A549 (cell line): ENCODE data around the gene DNAJB6.

Experiments
- BCL3 ChIP-seq: fragments of >200 bp; sonication (Bioruptor Twin); formaldehyde crosslinking; IDR thresholded peaks from 3 replicates; pipeline ENCODE4 v1.6.1; 2016
- CBX8 ChIP-seq: fragments of 200-600 bp; sonication (generic); IDR thresholded peaks from 2 replicates; pipeline ENCODE4 v1.6.1; 2016
- POLR2A ChIP-seq: IDR thresholded peaks from 2 replicates; pipeline ENCODE4 v1.6.1; 2012; ENCODE audit warnings: mild to moderate bottlenecking, low read length
- POLR2AphosphoS2 ChIP-seq: conservative IDR thresholded peaks from 2 replicates; pipeline ENCODE4 v1.6.1; 2012; ENCODE audit warnings: low read length, improper control_type of control experiment, inconsistent platforms
- RAD21 ChIP-seq, 2 experiments: fragments of >200 bp in 1 of 2; sonication (Bioruptor Twin) in 1 of 2; formaldehyde crosslinking in 1 of 2; IDR thresholded peaks in 1 of 2; conservative IDR thresholded peaks in 1 of 2; 2 replicates in 1 of 2; 3 replicates in 1 of 2; pipeline ENCODE4 v1.6.1; 2012 to 2018; ENCODE audit warnings: inconsistent platforms in 1 of 2
- RCOR1 ChIP-seq: fragments of 150-350 bp; IDR thresholded peaks from 2 replicates; pipeline ENCODE4 v1.6.1; 2014; ENCODE audit warnings: antibody characterized with exemption, low read length, low read depth
- SMC3 ChIP-seq: fragments of >200 bp; sonication (Bioruptor Twin); formaldehyde crosslinking; IDR thresholded peaks from 3 replicates; pipeline ENCODE4 v1.6.1; 2018; ENCODE audit warnings: inconsistent platforms
- TF ChIP-seq, protein P1 (sequence below): fragments of >200 bp; sonication (Bioruptor Twin); formaldehyde crosslinking; IDR thresholded peaks from 3 replicates; pipeline ENCODE4 v1.5.1; 2016

DNA sequence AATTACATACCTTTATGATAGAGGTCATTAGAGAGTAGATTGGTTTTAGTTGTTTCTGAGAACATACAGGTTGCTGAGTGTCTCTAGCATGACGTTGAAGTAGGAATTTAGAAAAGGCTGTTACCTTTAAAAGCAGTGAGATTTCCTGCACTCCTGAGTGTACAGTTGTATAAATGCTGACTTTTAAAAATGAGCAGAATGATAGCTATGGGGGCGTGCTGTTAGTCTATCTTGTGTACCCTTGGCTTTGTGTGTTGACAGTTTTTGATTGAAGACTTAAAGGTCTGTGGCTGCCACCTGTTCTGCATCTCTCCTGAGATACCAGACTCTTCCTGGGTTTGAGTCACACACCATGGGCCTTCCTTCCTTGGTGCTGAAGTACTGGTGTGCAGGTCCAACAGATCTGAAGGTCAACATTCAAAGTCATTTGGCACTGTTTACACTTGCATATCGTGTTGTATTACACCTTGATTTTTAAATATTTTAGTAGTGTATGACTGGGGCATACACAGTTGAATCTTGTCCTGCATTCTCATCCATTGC, 23.8 kb downstream of the DNAJB6 start:
- TF ChIP-seq, protein P1, sequence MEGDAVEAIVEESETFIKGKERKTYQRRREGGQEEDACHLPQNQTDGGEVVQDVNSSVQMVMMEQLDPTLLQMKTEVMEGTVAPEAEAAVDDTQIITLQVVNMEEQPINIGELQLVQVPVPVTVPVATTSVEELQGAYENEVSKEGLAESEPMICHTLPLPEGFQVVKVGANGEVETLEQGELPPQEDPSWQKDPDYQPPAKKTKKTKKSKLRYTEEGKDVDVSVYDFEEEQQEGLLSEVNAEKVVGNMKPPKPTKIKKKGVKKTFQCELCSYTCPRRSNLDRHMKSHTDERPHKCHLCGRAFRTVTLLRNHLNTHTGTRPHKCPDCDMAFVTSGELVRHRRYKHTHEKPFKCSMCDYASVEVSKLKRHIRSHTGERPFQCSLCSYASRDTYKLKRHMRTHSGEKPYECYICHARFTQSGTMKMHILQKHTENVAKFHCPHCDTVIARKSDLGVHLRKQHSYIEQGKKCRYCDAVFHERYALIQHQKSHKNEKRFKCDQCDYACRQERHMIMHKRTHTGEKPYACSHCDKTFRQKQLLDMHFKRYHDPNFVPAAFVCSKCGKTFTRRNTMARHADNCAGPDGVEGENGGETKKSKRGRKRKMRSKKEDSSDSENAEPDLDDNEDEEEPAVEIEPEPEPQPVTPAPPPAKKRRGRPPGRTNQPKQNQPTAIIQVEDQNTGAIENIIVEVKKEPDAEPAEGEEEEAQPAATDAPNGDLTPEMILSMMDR: no peak
- TF ChIP-seq POLR2A: no peak
- no peak for TF ChIP-seq RAD21 (conservative IDR thresholded peaks at IDR 0.05 in 1 of 2, IDR thresholded peaks at IDR 0.05 in 1 of 2)
- no peak for TF ChIP-seq RCOR1
- TF ChIP-seq BCL3: no peak
- no peak for TF ChIP-seq CBX8
- TF ChIP-seq POLR2AphosphoS2: no peak
- no peak for TF ChIP-seq SMC3
